Astrocyte (in vitro differentiated cells and primary cell): ENCODE measurements around the gene WWP2.

Experiments used
- EZH2 ChIP-seq: IDR thresholded peaks from 2 replicates; pipeline ENCODE4 v1.6.1; 2012; ENCODE audit warnings: mild to moderate bottlenecking, low read length, inconsistent platforms; ENCODE audit not compliant: insufficient read depth
- TF ChIP-seq, protein P1 (sequence below): IDR thresholded peaks from 2 replicates; pipeline ENCODE4 v1.5.1; 2011; ENCODE audit warnings: low read depth, mild to moderate bottlenecking, inconsistent platforms, low read length, moderate library complexity; ENCODE audit not compliant: insufficient read depth

DNA sequence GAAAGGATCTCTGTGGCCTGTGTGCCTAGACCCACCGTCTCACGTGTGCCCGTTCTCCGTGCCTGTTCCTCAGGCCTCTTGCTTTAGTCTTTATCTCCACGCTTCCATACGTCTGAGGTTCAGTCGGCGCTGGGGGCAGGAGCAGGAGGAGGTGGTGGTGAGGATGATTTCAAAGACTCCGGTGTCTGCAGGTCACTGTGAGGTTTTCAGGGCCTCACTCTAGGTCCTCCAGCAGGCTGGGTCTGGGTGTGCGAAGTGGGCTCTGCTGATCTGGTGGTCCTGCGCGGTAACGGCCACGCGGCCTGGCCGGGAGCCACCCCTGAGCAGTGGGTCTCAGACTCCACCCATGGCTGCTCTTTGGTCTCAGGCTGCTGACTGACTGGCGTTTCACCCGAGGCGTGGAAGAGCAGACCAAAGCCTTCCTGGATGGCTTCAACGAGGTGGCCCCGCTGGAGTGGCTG, 174.6 kb downstream of the WWP2 start:
- TF ChIP-seq EZH2, result no peak
- TF ChIP-seq, protein P1, sequence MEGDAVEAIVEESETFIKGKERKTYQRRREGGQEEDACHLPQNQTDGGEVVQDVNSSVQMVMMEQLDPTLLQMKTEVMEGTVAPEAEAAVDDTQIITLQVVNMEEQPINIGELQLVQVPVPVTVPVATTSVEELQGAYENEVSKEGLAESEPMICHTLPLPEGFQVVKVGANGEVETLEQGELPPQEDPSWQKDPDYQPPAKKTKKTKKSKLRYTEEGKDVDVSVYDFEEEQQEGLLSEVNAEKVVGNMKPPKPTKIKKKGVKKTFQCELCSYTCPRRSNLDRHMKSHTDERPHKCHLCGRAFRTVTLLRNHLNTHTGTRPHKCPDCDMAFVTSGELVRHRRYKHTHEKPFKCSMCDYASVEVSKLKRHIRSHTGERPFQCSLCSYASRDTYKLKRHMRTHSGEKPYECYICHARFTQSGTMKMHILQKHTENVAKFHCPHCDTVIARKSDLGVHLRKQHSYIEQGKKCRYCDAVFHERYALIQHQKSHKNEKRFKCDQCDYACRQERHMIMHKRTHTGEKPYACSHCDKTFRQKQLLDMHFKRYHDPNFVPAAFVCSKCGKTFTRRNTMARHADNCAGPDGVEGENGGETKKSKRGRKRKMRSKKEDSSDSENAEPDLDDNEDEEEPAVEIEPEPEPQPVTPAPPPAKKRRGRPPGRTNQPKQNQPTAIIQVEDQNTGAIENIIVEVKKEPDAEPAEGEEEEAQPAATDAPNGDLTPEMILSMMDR, result no peak
